ENCODE results near the gene QRSL1.
"Not testable (repeated sequence)": the region's sequence is repeated elsewhere in the genome, so short reads cannot be mapped to it uniquely, and the experiment has no call there.

QRSL1 gene

GRCh38 chr6:106674541-106675229 is 45.3 kb downstream of the QRSL1 start:
- no peak for DNase-seq

- DNase-seq: no peak
Measured at GRCh38 chr6:106677282-106677681, 47.9 kb downstream of the QRSL1 start.

GRCh38 chr6:106684011-106684410 is 54.6 kb downstream of the QRSL1 start:
- DNase-seq: no peak

- DNase-seq: no peak
Measured at GRCh38 chr6:106685833-106686232, 56.5 kb downstream of the QRSL1 start.

- DNase-seq: no peak
Measured at GRCh38 chr6:106688177-106688951, 59.0 kb downstream of the QRSL1 start.

- DNase-seq: no peak
Measured at GRCh38 chr6:106692112-106692818, 62.9 kb downstream of the QRSL1 start.

- DNase-seq: no peak
Measured at GRCh38 chr6:106692819-106693208, 63.4 kb downstream of the QRSL1 start.

GRCh38 chr6:106693418-106693817 is 64.0 kb downstream of the QRSL1 start:
- no peak for DNase-seq

- DNase-seq: no peak
Measured at GRCh38 chr6:106694343-106694742, 65.0 kb downstream of the QRSL1 start.

GRCh38 chr6:106700581-106700980 is 71.2 kb downstream of the QRSL1 start:
- DNase-seq: no peak

- not testable (repeated sequence) for DNase-seq
Measured at GRCh38 chr6:106701201-106701600, 71.8 kb downstream of the QRSL1 start.

GRCh38 chr6:106702046-106702445 is 72.7 kb downstream of the QRSL1 start:
- DNase-seq: no peak

- peak; percentile 42 for DNase-seq
Measured at GRCh38 chr6:106702451-106703110, 73.2 kb downstream of the QRSL1 start.

GRCh38 chr6:106704327-106704726 is 74.9 kb downstream of the QRSL1 start:
- no peak for DNase-seq

GRCh38 chr6:106705156-106705555 is 75.8 kb downstream of the QRSL1 start:
- DNase-seq: no peak

GRCh38 chr6:106710580-106710979 is 81.2 kb downstream of the QRSL1 start:
- no peak for DNase-seq

- no peak for DNase-seq
Measured at GRCh38 chr6:106714281-106714680, 84.9 kb downstream of the QRSL1 start.

GRCh38 chr6:106715922-106716321 is 86.5 kb downstream of the QRSL1 start:
- DNase-seq: no peak

- DNase-seq: no peak
Measured at GRCh38 chr6:106716966-106717365, 87.6 kb downstream of the QRSL1 start.
